Thymus (tissue), 11 donors: ENCODE data around the gene RPS6KA4. TPM values are rescaled to one million over a fixed set of nuclear protein-coding genes. Genes with fewer than 3 reads are reported as not detected.

Source experiments
- DNase-seq, 9 donors: peaks; one replicate each; pipeline ENCODE4 v3.0.0-alpha.2; 2013; ENCODE audit warnings: low spot score in 9 of 9, low read depth in 6 of 9, missing footprints in 1 of 9
- H3K27ac ChIP-seq, 2 donors: one replicate each; pipeline ENCODE4 v1.5.1; 2013; ENCODE audit warnings: control low read depth in 1 of 2, low read depth in 1 of 2, low read length in 1 of 2, mild to moderate bottlenecking in 1 of 2, moderate library complexity in 1 of 2
- H3K27me3 ChIP-seq, 2 donors: one replicate each; pipeline ENCODE4 v1.5.1; 2013; ENCODE audit warnings: low read length in 1 of 2; ENCODE audit not compliant: control insufficient read depth in 2 of 2, insufficient read depth in 1 of 2
- H3K36me3 ChIP-seq, 2 donors: one replicate each; pipeline ENCODE4 v1.5.1; 2013; ENCODE audit warnings: low read length in 1 of 2, mild to moderate bottlenecking in 1 of 2, moderate library complexity in 1 of 2; ENCODE audit not compliant: control insufficient read depth in 2 of 2, insufficient read depth in 2 of 2
- H3K4me1 ChIP-seq, 2 donors: one replicate each; pipeline ENCODE4 v1.5.1; 2013; ENCODE audit warnings: low read length in 2 of 2; ENCODE audit not compliant: control insufficient read depth in 2 of 2, insufficient read depth in 2 of 2
- H3K4me3 ChIP-seq, 2 donors: one replicate each; pipeline ENCODE4 v1.5.1; 2013; ENCODE audit warnings: low read length in 2 of 2, control low read depth in 1 of 2, mild to moderate bottlenecking in 1 of 2
- H3K9me3 ChIP-seq, 2 donors: one replicate each; pipeline ENCODE4 v1.5.1; 2013; ENCODE audit warnings: low read length in 1 of 2, mild to moderate bottlenecking in 1 of 2; ENCODE audit not compliant: control insufficient read depth in 2 of 2, insufficient read depth in 1 of 2
- WGBS: extraction: QIAGEN DNeasy Blood & Tissue Kit; methylation state at CpG from one replicate; pipeline ENCODE4 v1.1.7; 2013; 5-methylcytosine and 5-hydroxymethylcytosine counted together
- polyA plus RNA-seq: library from polyadenylated mRNA; stranded (reverse); fragments of 200-250 nt; gene quantifications from one replicate; pipeline ENCODE4 v1.2.3, GENCODE V29; 2013
- total RNA-seq: library from RNA; stranded (reverse); fragments of 120-200 nt; gene quantifications from one replicate; pipeline ENCODE4 v1.2.4, GENCODE V29; 2013
- donor health status: healthy.

Gene RPS6KA4
- total and polyA plus RNA-seq, 2 donors: 17.8 to 24.6 TPM

DNA sequence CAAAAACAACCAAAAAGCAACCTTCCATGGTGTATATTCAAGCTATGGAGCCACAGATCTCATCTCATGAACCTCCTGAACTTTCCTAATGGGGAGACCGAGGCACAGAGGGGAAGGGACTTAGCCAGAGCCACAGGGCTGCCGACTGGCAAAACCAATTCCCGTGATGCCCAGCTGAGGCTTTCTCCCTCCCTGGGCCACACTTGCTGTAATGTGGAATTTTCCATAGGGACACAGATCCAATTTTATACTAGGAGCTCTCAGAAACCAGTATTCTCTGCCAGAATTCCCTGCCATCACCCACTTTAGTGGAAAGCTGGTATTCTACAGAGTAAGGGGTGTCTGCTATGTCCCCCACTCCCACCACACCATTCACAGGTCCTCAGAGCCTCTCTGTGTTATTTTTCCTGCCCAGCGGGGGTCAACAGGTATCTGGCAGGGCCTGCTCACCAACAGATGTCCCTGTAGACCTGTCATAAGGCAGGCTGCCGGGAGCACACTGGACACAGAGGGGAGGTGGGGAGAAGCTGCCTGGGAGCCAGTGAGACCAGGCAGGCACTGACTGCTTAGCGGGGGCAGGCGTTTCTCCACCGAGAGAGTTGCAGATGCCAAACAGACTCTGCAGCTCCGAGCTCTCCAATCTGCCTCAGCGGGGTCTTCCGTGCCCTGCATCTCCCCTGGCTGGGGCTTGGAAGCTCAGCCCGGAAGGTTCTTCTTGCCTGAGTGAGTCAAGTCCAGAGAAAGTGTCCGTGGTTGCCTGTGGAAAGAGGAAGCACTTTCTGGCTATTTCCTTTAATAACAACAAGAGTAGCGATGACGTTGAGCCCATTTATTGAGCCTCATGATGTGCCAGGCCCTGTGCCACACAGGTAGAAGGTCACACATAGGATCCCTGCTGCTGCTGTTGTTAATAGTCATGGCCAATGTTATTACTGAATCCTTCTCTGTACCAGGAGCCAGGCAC lies 26.3 kb downstream of the RPS6KA4 start:
- H3K36me3 ChIP-seq: no peaks in the 10 kb centered on the region
- WGBS: 82% methylated on average over 15 of the region's 15 CpGs
- H3K4me1 ChIP-seq: peaks cover 0 to 20% of the 10 kb centered on the region in 2 donors
- DNase-seq: peak in 1 of 9 donors; percentile 15
- H3K27me3 ChIP-seq: no peaks in the 10 kb centered on the region
- no peaks in the 10 kb centered on the region for H3K9me3 ChIP-seq
- peak overlapping the region in 1 of 2 donors; percentile 14 for H3K27ac ChIP-seq
- H3K4me3 ChIP-seq: no peak overlapping the region

DNA sequence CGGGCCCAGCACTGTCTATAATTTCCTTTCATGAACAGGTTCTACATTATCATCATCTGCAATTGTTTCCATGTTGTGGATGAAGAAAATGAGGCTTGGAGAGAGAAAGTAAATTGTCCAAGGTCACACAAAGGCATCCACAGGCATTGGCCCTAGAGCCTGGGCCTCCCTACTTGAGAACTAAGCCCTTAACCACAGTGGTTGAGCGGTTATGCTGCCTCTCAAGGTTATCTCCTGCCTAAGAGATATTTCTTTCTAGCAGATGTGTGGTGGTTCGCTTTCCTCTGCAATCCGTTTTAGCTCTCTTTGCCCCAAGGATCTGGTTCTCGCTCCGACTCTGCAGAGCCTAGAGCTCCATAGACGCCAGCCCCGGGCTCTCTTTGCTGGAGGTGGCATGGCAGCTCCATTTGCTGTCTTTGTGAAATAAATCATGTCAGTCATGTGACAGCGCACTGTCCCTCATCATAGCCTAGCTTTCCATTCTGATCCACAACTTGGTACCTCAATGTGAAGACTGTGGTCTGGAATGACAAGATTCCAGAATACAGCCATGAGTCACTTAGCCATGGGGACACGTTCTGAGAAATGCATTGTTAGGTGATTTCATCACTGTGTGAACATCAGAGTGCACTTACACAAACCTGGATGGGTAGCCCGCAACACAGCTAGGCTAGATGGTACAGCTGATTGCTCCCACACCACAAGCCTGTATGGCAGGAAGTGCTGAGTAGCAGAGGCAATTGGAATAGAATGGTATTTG lies 27.2 kb downstream of the RPS6KA4 start:
- H3K4me3 ChIP-seq: no peak overlapping the region
- peak in 5 of 9 donors; percentile 16 to 62 (median 30) for DNase-seq
- H3K27ac ChIP-seq: peak overlapping the region in 1 of 2 donors; percentile 14

DNA sequence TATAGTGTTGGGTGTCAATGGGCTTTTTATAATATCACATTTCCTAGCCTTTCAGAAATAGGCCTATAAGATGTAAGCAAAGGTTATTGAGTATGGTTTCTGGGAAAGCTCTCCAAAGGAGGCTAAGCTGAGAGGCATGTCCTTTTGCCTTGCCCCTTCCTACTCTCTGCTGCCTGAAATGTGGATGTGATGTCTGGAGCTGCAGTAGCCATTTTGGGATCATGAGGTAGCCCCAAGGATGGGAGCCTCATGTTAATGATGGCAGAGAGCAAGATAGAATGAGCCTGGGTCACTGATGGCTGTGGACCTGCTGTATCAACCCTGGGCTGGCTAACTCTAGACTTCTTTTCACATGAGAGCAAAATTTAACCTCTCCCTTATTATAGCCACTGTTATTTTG lies 29.0 kb downstream of the RPS6KA4 start:
- DNase-seq: no peak
- no peak overlapping the region for H3K4me3 ChIP-seq
- no peaks in the 10 kb centered on the region for H3K36me3 ChIP-seq
- H3K27ac ChIP-seq: no peak overlapping the region
- H3K9me3 ChIP-seq: peaks cover 0 to 4% of the 10 kb centered on the region in 2 donors
- H3K4me1 ChIP-seq: peaks cover 4 to 20% of the 10 kb centered on the region in 2 donors
- H3K27me3 ChIP-seq: no peaks in the 10 kb centered on the region

More for the DNA sequence above, 27.2 kb downstream of the RPS6KA4 start:
- Histone ChIP-seq H3K36me3 (no peaks in the 10 kb centered on the region), H3K4me1 (peaks cover 2 to 20% of the 10 kb centered on the region in 2 donors), H3K9me3 (peaks cover 0 to 4% of the 10 kb centered on the region in 2 donors), H3K27me3 (no peaks in the 10 kb centered on the region)
- WGBS: 82% methylated on average over 11 of the region's 11 CpGs

DNA sequence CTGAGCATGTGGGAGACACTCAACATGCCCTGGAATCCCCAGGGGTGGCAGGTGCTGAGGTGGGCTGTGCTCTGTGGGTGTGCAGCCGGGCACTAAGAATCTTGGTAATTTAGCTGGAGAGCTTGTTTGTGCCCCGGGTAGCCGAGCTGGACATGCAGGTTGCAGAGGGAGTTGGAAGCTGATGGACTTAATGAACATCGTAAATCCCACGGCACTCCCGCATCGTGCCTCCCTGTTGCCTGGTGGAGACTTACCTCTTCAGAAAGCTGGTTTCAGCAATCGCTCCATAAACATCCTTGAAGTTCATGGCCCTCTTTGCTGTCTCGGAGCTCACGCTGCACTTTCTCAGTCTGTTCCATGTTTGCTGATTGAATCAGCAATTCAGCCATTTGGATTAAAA lies 29.9 kb downstream of the RPS6KA4 start:
- DNase-seq: no peak
- 93% methylated on average over 10 of the region's 10 CpGs for WGBS
- H3K9me3 ChIP-seq: peaks cover 0 to 4% of the 10 kb centered on the region in 2 donors

DNA sequence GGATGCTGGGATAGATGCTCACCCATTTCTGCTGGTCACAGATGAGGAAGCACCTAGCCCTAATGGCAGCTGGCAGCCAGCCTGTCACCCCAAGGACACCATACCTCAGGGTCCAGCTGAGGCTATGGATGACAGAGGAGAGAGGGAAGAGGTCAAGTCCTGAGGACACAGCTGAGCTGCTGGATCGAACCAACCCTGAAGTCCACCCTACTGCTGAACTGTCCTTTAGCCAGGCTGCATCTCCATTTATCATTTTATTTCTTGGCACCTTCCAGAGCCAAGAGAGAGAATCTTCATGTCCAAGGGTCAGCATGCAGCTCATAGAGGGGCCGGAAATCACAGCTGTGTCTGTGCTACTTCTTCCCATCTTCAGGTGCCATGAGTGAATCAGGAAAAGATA lies 30.9 kb downstream of the RPS6KA4 start:
- WGBS: over 99% methylated on average over 2 of the region's 2 CpGs

More for the DNA sequence above, 29.9 kb downstream of the RPS6KA4 start:
- Histone ChIP-seq H3K27me3 (no peaks in the 10 kb centered on the region), H3K27ac (no peak overlapping the region), H3K4me3 (no peak overlapping the region), H3K4me1 (peaks cover 4 to 21% of the 10 kb centered on the region in 2 donors), H3K36me3 (no peaks in the 10 kb centered on the region)

DNA sequence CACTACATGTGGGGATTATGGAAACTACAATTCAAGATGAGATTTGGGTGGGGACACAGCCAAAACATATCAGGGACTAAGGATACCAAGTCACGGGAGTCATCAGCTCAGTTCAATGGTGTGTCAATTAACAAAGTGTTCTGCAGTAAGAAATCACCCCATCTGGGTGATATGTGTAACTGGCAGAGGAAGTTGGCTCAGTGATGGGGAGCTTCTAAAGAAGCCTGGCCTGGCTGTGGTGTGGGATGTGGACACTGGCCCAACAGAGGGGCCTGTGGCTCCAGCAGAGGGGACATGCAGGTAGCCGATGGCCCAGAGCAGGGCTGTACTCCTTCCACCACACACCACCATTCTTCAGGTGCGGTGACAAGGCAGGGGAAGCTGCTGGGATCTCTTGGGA lies 31.6 kb downstream of the RPS6KA4 start:
- peaks cover 0 to 4% of the 10 kb centered on the region in 2 donors for H3K9me3 ChIP-seq
- H3K27me3 ChIP-seq: no peaks in the 10 kb centered on the region
- H3K4me3 ChIP-seq: no peak overlapping the region
- H3K27ac ChIP-seq: no peak overlapping the region
- H3K4me1 ChIP-seq: peaks cover 11 to 31% of the 10 kb centered on the region in 2 donors
- 93% methylated on average over 3 of the region's 3 CpGs for WGBS
- H3K36me3 ChIP-seq: no peaks in the 10 kb centered on the region
- DNase-seq: no peak

More for the DNA sequence above, 30.9 kb downstream of the RPS6KA4 start:
- H3K27ac ChIP-seq: no peak overlapping the region
- no peaks in the 10 kb centered on the region for H3K27me3 ChIP-seq
- no peaks in the 10 kb centered on the region for H3K36me3 ChIP-seq
- no peak for DNase-seq
- H3K9me3 ChIP-seq: peaks cover 0 to 4% of the 10 kb centered on the region in 2 donors
- no peak overlapping the region for H3K4me3 ChIP-seq
- peaks cover 4 to 31% of the 10 kb centered on the region in 2 donors for H3K4me1 ChIP-seq

DNA sequence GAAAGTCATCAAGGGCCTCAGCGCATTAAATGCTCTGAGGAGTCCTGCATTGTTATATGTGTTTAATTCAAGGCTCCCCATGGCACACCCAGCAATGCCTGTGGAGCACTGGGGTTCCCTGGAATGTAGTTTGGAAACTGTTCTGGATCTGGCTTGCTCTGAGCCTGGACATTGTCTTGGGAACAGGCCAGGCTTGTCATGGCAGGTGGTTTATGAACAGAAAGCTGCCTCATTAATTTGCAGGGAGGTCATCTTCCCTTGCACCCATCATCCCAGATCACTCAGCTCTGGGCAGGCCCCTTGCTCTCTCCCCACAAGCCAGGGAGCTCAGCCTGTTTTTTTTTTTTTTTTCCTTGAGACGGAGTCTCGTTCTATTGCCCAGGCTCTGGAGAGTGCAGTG lies 32.9 kb downstream of the RPS6KA4 start:
- Histone ChIP-seq H3K36me3 (no peaks in the 10 kb centered on the region), H3K27me3 (no peaks in the 10 kb centered on the region), H3K4me3 (no peak overlapping the region), H3K9me3 (peaks cover 0 to 4% of the 10 kb centered on the region in 2 donors), H3K4me1 (peaks cover 17 to 30% of the 10 kb centered on the region in 2 donors), H3K27ac (no peak overlapping the region)
- 99% methylated on average over 3 of the region's 3 CpGs for WGBS
- DNase-seq: no peak

DNA sequence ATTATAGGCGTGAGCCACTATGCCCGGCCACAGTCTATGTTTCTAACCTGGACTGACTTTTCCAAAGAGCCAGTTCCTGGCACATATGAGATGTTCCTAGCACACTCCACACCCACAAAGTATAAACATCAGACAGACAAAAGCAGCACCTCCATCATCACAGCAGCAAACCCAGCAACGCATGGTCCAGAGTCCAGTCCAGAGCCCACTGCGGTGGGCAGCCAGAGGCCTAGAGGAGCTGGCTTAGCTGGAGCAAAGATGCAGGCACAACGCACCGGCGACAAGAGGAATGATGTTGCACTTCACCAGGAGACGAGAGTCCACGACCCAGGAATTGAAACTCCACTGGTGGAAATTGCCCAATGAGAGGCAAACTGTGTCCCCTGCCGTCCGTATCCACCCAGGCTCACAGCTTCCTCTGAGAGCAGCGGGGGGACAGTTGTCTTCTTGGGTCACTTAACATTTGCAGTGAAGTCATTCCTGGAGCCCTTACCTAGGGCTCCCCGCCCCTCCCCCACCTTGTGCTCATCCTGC lies 36.6 kb downstream of the RPS6KA4 start:
- Histone ChIP-seq H3K27ac (no peak overlapping the region), H3K4me3 (no peak overlapping the region), H3K9me3 (peaks cover 0 to 4% of the 10 kb centered on the region in 2 donors), H3K27me3 (no peaks in the 10 kb centered on the region), H3K36me3 (no peaks in the 10 kb centered on the region), H3K4me1 (peaks cover 17 to 28% of the 10 kb centered on the region in 2 donors)
- no peak for DNase-seq
- WGBS: 85% methylated on average over 13 of the region's 13 CpGs
